ENCODE results near the gene FHDC1. TPM values are rescaled to one million over a fixed set of nuclear protein-coding genes. Genes with fewer than 3 reads are reported as not detected.

Gene FHDC1
- polyA plus RNA-seq, 2 of the 4 experiments (the other 2 are of a cell fraction) = 0.08 to 0.31 TPM

DNA sequence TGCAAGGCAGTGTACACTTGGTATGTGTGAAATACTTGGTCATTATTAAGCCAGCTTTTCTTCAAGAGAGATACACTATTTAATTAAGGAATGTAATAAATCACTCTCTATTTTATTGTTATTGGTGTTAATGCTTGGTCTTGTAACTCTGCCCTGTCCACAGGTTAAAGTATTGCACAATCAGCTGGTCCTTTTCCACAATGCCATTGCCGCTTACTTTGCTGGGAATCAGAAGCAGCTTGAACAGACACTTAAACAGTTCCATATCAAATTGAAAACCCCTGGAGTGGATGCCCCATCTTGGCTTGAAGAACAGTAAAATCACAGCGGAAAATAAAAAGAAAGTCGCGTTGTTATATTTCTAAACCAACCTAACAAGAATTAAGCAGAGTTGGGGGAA lies 26.2 kb upstream of the FHDC1 start:
- TF ChIP-seq JUN (IDR thresholded peaks at IDR 0.05) (no peak), CEBPB (IDR thresholded peaks at IDR 0.05) (peak in 1 of 2 experiments; percentile 43; a peak in 1 of 4 replicates), HEYL (CRISPR knock-in tag; IDR thresholded peaks at IDR 0.05) (no peak), ZC3H11A (IDR thresholded peaks at IDR 0.05) (no peak), TP53 (CRISPR knock-in tag; IDR thresholded peaks at IDR 0.05) (no peak)
- TF ChIP-seq, protein P1, sequence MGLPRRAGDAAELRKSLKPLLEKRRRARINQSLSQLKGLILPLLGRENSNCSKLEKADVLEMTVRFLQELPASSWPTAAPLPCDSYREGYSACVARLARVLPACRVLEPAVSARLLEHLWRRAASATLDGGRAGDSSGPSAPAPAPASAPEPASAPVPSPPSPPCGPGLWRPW (IDR thresholded peaks at IDR 0.05) = no peak
- POLR2A ChIA-PET = no interaction called here

GRCh38 chr4:152910521-152910920 lies 25.6 kb upstream of the FHDC1 start:
- H3K4me3 ChIP-seq = no peak overlapping the region
- no peak for ATAC-seq
- ChIA-PET CTCF (no interaction called here), POLR2A (no interaction called here)
- 76% methylated on average over 3 of the region's 3 CpGs for WGBS (ENCODE audit: missing lambda C conversion rate)
- no peak for DNase-seq (ENCODE audit: low read depth in 1 of 2, low spot score in 1 of 2)
- H3K4me1 ChIP-seq = no peaks in the 10 kb centered on the region
- no peak for FAIRE-seq
- no peaks in the 10 kb centered on the region for H3K9me3 ChIP-seq
- H3K27ac ChIP-seq = no peak overlapping the region
- TF ChIP-seq SREBF2 (IDR thresholded peaks at IDR 0.05) (no peak), ZSCAN20 (CRISPR knock-in tag; IDR thresholded peaks at IDR 0.05) (no peak), RFX5 (IDR thresholded peaks at IDR 0.05) (no peak), ZFP36 (IDR thresholded peaks at IDR 0.05; ENCODE audit: borderline replicate concordance, partially characterized antibody) (no peak), CBX8 (IDR thresholded peaks at IDR 0.05) (no peak), HDAC2 (IDR thresholded peaks at IDR 0.05) (no peak), E2F6 (IDR thresholded peaks at IDR 0.05; ENCODE audit: borderline replicate concordance, low read depth) (no peak), NPAS2 (CRISPR knock-in tag; IDR thresholded peaks at IDR 0.05; ENCODE audit: borderline replicate concordance) (no peak)
- TF ChIP-seq, protein P2, sequence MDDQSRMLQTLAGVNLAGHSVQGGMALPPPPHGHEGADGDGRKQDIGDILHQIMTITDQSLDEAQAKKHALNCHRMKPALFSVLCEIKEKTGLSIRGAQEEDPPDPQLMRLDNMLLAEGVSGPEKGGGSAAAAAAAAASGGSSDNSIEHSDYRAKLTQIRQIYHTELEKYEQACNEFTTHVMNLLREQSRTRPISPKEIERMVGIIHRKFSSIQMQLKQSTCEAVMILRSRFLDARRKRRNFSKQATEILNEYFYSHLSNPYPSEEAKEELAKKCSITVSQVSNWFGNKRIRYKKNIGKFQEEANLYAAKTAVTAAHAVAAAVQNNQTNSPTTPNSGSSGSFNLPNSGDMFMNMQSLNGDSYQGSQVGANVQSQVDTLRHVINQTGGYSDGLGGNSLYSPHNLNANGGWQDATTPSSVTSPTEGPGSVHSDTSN (IDR thresholded peaks at IDR 0.05) = no peak
- H3K4me2 ChIP-seq = no peak overlapping the region

More for the DNA sequence above, 26.2 kb upstream of the FHDC1 start:
- ATAC-seq (no peak), FAIRE-seq (no peak), DNase-seq (ENCODE audit: low read depth in 1 of 2, low spot score in 1 of 2) (no peak)
- WGBS (ENCODE audit: missing lambda C conversion rate) = 93% methylated on average over 4 of the region's 4 CpGs
- CTCF ChIA-PET = no interaction called here
- no peak overlapping the region for H3K4me3 ChIP-seq
- H3K27ac ChIP-seq = no peak overlapping the region
- H3K4me2 ChIP-seq = no peak overlapping the region
- no peaks in the 10 kb centered on the region for H3K4me1 ChIP-seq
- H3K9me3 ChIP-seq = no peaks in the 10 kb centered on the region

- ChIA-PET POLR2A (no interaction called here), CTCF (interaction anchor here (0.6 kb wide), 1 partner anchor 15 kb away, joined by 3 read pairs; no protein-coding TSS in a partner anchor)
- no peak overlapping the region for H3K4me2 ChIP-seq
- no peak overlapping the region for H3K4me3 ChIP-seq
- H3K4me1 ChIP-seq = no peaks in the 10 kb centered on the region
- DNase-seq (ENCODE audit: low read depth in 1 of 2, low spot score in 1 of 2) (no peak), FAIRE-seq (no peak), ATAC-seq (no peak)
- WGBS (ENCODE audit: missing lambda C conversion rate) = 85% methylated on average over 3 of the region's 3 CpGs
- H3K9me3 ChIP-seq = peaks cover 6% of the 10 kb centered on the region; the same call in 1 of the 3 replicates
- no peak for TF ChIP-seq CBX2 (IDR thresholded peaks at IDR 0.05; ENCODE audit: borderline replicate concordance, low read depth)
- no peak for TF ChIP-seq ESRRA (IDR thresholded peaks at IDR 0.05; ENCODE audit: borderline replicate concordance, low read length)
- TF ChIP-seq ZNF302 (CRISPR knock-in tag; IDR thresholded peaks at IDR 0.05) = no peak
- TF ChIP-seq TP53 (CRISPR knock-in tag; IDR thresholded peaks at IDR 0.05) = no peak
- H3K27ac ChIP-seq = no peak overlapping the region
Observed at GRCh38 chr4:152917543-152918395, 18.4 kb upstream of the FHDC1 start.

DNA sequence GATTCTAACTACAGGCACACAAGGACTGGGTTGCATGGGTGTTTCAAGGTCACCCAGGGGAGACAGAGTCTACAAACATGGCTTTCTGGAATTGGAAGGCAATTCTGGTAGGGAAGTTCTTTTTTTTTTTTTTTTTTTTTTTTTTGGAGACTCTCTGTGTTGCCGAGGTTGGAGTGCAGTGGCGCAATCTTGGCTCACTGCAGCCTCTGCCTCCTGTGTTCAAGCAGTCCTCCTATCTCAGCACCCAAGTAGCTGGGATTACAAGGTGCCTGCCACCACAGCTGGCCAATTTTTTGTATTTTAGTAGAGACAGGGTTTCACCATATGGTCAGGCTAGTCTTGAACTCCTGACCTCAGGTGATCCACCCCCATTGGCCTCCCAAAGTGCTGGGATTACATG lies 16.3 kb upstream of the FHDC1 start:
- TF ChIP-seq MAFK (IDR thresholded peaks at IDR 0.05; ENCODE audit: partially characterized antibody) = no peak
- no peak for TF ChIP-seq EP300 (IDR thresholded peaks at IDR 0.05)
- TF ChIP-seq HOXA7 (CRISPR knock-in tag; IDR thresholded peaks at IDR 0.05) = no peak
- TF ChIP-seq, protein P3, sequence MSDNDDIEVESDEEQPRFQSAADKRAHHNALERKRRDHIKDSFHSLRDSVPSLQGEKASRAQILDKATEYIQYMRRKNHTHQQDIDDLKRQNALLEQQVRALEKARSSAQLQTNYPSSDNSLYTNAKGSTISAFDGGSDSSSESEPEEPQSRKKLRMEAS (IDR thresholded peaks at IDR 0.05) = no peak
- TF ChIP-seq ESRRA (IDR thresholded peaks at IDR 0.05; ENCODE audit: borderline replicate concordance, low read length) = no peak
- no peak for TF ChIP-seq TP53 (CRISPR knock-in tag; IDR thresholded peaks at IDR 0.05)
- TF ChIP-seq RNF2 (IDR thresholded peaks at IDR 0.05; ENCODE audit: borderline replicate concordance, low read depth) = no peak
- no peak for TF ChIP-seq POLR2A (IDR thresholded peaks at IDR 0.05; ENCODE audit: low read length)
- H3K4me3 ChIP-seq = no peak overlapping the region
- DNase-seq (ENCODE audit: low read depth in 1 of 2, low spot score in 1 of 2) (no peak), FAIRE-seq (no peak), ATAC-seq (no peak)
- no CpG with 5 or more reads among the region's 2 CpGs for WGBS (ENCODE audit: missing lambda C conversion rate)
- CTCF ChIA-PET = no interaction called here
- H3K4me1 ChIP-seq = no peaks in the 10 kb centered on the region
- H3K4me2 ChIP-seq = no peak overlapping the region
- H3K9me3 ChIP-seq = peaks cover 6% of the 10 kb centered on the region; the same call in 1 of the 3 replicates
- POLR2A ChIA-PET = no interaction called here
- no peak overlapping the region for H3K27ac ChIP-seq

All from A549 (cell line).